SK-N-MC (cell line): Measurements from ENCODE around the gene TPSB2.

Source experiments
- EZH2 ChIP-seq: fragments of 200-600 bp; sonication (generic); IDR thresholded peaks from one replicate; pipeline ENCODE4 v1.6.1; 2017; ENCODE audit warnings: antibody characterized with exemption
- FOXP2 ChIP-seq: optimal IDR thresholded peaks from 2 replicates; pipeline ENCODE3; 2011; ENCODE audit warnings: mild to moderate bottlenecking, moderate library complexity; ENCODE audit not compliant: insufficient read depth; ENCODE audit errors: extremely low read length, control extremely low read depth
- POLR2AphosphoS5 ChIP-seq: IDR thresholded peaks from 2 replicates; pipeline ENCODE4 v1.6.1; 2012; ENCODE audit warnings: mild to moderate bottlenecking, low read depth, low read length, borderline replicate concordance

- no peak for TF ChIP-seq EZH2
- TF ChIP-seq FOXP2, result no peak
- TF ChIP-seq POLR2AphosphoS5, result no peak
Observed at GRCh38 chr16:1261131-1261892, 31.3 kb upstream of the TPSB2 start.
